ENCODE measurements around the gene LPA. TPM values are rescaled to one million over a fixed set of nuclear protein-coding genes. Genes with fewer than 3 reads are reported as not detected.
"Not testable (repeated sequence)": the region's sequence is repeated elsewhere in the genome, so short reads cannot be mapped to it uniquely, and the experiment has no call there.

The LPA gene
- polyA plus RNA-seq, 1 donor, result not detected

GRCh38 chr6:160661216-160661615 lies 2.9 kb downstream of the LPA start:
- DNase-seq, result no peak

DNA sequence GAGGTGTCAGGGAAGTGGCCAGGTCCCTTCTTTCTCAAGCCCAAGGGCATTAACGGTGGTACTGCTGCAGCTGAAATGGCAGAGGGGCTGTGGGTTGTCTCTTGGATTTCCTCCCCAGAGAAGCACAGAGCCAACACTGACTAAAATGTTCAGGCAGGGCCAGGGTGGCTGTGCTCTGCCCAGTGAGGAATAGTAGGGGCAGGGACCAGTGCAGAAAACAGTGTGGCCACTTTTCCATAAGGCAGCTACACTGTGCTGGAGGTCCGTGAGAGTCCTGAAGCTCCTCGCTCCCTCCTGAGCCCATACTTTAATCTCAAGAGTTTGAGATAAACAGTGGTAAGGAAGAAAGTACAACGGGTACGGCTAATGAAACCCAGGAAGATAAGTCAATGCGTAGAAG lies 4.5 kb downstream of the LPA start:
- DNase-seq, result no peak

GRCh38 chr6:160634706-160635105 lies 29.4 kb downstream of the LPA start:
- no peak for DNase-seq

DNA sequence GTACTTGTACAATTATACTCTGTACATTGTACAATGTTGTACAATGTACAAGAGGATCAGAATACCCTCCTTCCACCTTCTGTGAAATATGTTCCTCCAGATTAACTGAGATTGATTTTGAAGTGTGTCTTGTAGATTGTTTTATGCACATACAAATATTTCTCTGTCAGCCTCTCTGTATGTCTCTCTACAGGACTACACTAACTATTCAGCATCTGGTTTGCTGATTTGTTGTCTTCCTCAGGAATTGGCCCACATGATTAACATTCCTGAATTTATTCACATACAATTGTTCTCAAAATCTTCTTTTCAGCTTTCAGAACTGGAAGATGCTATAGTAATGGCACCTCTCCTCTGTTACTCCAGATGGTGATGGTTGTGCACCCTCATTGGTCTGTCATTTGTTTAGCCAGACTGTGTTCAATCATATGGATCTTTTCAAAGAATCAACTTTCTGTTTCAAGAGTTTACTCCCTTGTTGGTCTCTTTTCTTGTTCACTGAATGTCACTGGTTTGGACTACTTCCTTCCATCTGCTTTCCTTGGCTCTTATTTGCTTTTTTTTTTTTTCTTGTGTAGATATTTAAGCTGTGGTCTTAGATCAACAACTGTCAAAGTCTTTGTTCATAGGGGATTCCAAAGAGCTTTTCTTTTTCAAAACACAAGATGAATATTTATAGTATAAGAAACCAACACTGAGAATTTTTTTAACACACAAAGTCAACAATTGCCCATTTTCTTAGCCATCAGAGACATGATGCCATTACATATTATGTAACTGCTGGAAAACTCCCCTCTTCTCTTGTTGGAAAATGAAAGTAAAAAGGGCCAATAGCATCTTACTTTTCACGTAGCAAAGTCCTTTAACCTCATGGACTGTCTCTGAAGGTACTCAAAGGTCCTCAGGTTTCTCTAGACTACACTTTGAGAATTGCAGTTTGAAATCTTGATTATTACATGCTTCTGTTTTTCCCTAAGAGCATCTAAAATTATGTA lies 67.9 kb downstream of the LPA start:
- DNase-seq, result no peak

GRCh38 chr6:160595297-160595696 lies 68.8 kb downstream of the LPA start:
- not testable (repeated sequence) for DNase-seq

GRCh38 chr6:160586374-160586773 lies 77.7 kb downstream of the LPA start:
- DNase-seq, result no peak

DNA sequence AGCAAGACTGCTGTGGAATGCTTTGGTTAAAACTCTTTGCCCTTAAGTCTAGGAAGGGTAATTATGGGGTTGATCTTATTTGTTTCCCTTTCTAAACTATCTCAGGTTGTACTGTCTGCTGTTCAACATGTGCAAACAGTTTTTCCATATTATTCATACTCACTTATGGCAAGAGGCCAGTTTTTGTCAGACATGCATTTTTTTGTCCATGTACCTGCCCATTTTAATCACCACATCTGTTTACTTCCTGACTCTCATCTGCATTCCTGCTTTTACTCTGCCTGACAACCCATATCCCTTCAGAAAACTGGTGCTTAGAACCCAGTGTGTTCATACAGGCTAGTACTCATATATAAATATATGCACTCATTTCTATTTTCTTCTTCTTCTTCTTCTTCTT lies 80.3 kb downstream of the LPA start:
- no peak for DNase-seq

- no peak for DNase-seq
Observed at GRCh38 chr6:160581406-160581805, 82.7 kb downstream of the LPA start.

- DNase-seq, result not testable (repeated sequence)
Observed at GRCh38 chr6:160578515-160578914, 85.6 kb downstream of the LPA start.

- DNase-seq, result no peak
Observed at GRCh38 chr6:160573943-160574342, 90.1 kb downstream of the LPA start.

DNA sequence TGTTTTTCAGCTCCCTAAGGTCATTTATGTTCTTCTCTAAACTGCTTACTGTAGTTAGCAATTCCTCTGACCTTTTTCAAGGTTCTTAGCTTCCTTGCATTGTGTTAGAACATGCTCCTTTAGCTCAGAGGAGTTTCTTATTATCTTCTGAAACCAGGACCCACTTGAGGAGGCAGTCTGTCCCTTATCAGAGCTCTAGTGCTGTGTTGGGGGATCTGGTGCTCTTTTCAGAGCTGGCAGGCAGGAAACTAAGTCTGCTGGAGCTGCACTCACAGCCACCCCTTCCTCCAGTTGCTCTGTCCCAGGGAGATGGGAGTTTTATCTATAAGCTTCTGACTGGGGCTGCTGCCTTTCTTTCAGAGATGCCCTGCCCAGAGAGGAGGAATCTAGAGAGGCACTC lies 92.9 kb downstream of the LPA start:
- not testable (repeated sequence) for DNase-seq

GRCh38 chr6:160544802-160545201 lies 119.3 kb downstream of the LPA start:
- no peak for DNase-seq

GRCh38 chr6:160535270-160535669 lies 128.8 kb downstream of the LPA start:
- no peak for DNase-seq

DNA sequence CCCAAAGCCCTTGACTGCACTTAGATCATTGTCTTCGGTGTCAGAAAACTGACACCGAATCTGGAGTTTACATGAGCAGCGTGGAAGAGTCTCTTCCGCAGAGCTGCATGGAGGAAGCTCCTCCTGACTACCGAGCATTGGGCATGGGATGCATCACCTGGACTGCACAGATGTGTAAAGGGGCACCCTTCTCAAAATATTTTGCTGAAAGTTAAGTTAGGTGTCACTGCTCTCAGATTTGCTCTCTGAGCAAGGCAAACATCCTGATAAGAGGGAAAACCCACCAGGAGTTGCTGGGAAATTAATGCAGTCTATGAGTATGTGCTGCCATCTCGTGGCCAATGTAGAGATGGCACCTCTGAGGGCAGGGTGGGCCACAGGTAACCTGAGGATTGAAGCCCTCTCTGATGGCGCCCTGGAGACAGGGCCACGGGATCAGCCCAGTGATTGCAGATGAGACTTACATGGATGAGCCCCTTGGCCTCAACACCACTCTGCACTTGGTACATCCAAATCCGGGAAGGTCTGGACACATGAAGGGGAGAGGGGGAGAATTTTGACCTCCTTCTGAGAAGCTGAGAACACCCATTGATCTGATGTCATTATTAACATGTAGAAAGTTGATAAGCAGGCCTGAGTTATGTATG lies 129.9 kb downstream of the LPA start:
- peak; percentile 69 for DNase-seq

DNA sequence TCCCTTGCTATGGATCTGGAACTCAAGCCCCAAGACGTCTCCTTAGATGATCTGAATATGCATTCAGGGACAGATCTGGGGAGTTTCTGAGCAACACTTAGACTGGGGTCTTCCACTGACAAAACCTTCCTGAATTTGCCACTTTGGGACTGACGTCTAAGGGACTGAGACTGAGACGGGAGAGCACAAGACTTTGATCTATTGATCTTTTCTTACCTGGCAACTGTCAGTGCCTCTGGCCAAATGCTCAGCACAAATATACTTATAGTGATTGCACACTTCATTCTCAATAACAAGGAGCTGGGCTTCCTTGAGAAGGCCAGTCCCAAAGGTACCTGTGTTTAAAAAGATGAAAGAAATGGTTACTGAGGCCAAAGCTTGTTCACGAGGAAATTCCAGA lies 131.8 kb downstream of the LPA start:
- no peak for DNase-seq

- DNase-seq, result no peak
Observed at GRCh38 chr6:160531826-160532225, 132.2 kb downstream of the LPA start.

DNA sequence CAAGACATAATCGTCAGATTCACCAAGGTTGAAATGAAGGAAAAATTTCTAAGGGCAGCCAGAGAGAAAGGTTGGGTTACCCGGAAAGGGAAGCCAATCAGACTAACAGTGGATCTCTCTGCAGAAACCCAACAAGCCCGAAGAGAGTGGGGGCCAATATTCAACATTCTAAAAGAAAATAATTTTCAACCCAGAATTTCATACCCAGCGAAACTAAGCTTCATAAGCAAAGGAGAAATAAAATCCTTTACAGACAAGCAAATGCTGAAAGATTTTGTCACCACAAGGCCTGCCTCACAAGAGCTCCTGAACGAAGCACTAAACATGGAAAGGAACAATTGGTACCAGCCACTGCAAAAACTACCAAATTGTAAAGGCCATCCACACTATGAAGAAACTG lies 134.6 kb downstream of the LPA start:
- DNase-seq, result not testable (repeated sequence)

- DNase-seq, result no peak
Observed at GRCh38 chr6:160523223-160523622, 140.9 kb downstream of the LPA start.

DNA sequence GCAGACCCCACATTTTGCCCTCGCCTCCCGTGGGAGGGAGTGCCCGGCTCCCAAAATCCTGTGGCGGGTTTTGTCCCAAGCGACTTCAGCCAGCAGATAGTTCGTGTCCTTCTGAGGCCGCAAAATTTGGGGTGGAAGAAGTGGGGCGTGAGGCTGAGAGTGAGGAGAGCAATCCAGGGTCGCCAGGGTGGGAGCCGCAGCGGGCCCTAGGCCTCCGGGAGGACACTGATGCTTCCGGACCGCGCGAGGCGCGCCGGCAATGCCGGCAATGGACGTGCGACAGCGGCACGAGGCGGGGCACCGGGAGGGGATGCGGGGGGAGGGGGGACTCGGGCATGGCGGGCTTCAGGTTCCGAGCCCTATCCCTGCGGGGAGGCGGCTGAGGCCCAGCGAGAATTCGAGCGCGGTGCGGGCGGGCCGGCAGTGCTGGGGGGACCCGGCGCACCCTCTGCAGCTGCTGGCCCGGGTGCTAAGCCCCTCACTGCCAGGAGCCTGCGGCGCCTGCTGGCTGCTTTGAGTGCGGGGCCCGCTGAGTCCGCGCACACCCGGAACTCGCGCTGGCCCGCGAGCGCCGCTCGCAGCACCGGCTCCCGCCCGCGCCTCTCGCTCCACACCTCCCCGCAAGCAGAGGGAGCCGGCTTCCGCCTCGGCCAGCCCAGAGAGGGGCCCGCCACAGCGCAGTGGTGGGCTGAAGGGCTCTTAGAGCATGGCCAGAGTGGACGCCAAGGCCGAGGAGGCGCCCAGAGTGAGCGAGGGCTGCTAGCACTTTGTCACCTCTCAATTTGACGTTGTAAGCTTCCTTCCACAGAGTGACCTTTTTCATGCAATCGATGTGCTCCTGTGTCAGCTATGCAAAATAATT lies 143.8 kb downstream of the LPA start:
- peak; percentile 72 for DNase-seq

DNA sequence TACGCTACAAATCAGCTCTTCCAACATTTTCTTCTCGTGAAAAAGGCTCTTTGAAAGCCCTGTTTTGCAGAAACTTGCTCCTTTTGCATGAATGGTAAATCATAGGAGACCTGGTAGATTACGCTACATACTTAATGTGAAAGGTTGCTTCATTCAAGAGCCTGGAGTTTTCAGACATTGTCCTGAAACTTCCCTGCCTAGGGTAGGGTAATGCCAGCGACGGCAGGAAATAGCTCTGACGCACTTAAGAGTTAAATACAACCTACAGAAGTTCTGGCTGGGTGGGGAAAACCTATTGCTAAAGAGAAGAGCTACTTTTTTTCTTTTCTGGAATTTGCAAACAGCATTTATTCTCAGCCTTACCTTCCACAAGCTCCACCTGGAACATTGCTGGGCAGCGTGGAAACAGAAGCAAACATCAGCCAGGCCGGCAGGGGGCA lies 144.5 kb downstream of the LPA start:
- no peak for DNase-seq

DNA sequence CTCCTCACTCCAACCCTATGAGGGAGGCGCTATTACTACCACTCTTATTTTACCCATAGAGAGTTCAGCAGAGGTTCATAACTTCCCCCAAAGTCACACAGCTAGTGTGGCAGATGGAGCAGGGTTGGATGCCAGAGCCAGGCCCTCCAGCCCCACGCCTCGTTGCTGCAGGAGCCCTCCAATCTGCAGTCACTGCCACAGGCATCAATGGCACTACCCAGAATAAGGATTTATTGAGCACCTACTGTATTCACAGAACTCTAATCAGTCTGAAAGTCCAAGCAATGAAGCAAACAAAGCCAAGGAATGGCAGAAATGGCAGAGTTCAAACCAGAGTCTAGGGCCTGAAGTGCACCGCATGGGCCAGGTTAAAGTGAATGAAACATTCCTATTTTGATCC lies 144.9 kb downstream of the LPA start:
- no peak for DNase-seq

GRCh38 chr6:160513836-160514235 lies 150.2 kb downstream of the LPA start:
- no peak for DNase-seq
